Upper lobe of left lung (tissue), 6 donors: ENCODE data around the gene DDX10. TPM values are rescaled to one million over a fixed set of nuclear protein-coding genes. Genes with fewer than 3 reads are reported as not detected.
A peak's percentile ranks its signal among the peaks of the same experiment; 100 is the strongest.

Experiments used
- ATAC-seq, 2 donors: fragments of 200-7000 bp; cut with Tn5 transposase; one replicate each; pipeline ENCODE4 v1.9.1; 2022; ENCODE audit warnings: mild to moderate bottlenecking in 2 of 2, moderate library complexity in 2 of 2; ENCODE audit not compliant: low FRiP score in 2 of 2
- DNase-seq, 2 donors: peaks; one replicate each; pipeline ENCODE4 v3.0.0-alpha.2; 2019 to 2020
- H3K27ac ChIP-seq, 4 donors: fragments of 200-600 bp; sonication (generic); one replicate each; pipeline ENCODE4 v1.5.1; 2016 to 2019
- H3K27me3 ChIP-seq, 4 donors: fragments of 200-600 bp; sonication (generic); one replicate each; pipeline ENCODE4 v1.5.1; 2017 to 2019
- H3K36me3 ChIP-seq, 4 donors: fragments of 200-600 bp; sonication (generic); one replicate each; pipeline ENCODE4 v1.5.1; 2016 to 2019
- H3K4me1 ChIP-seq, 4 donors: fragments of 200-600 bp; sonication (generic); one replicate each; pipeline ENCODE4 v1.5.1; 2018 to 2019
- H3K4me3 ChIP-seq, 4 donors: fragments of 200-600 bp; sonication (generic); one replicate each; pipeline ENCODE4 v1.5.1; 2017 to 2019; ENCODE audit warnings: mild to moderate bottlenecking in 2 of 4, moderate library complexity in 1 of 4
- H3K9me3 ChIP-seq, 4 donors: fragments of 200-600 bp; sonication (generic); one replicate each; pipeline ENCODE4 v1.5.1; 2018 to 2019
- EP300 ChIP-seq, 4 donors: sonication (generic); formaldehyde crosslinking; IDR thresholded peaks; one replicate each; pipeline ENCODE4 v1.5.1; 2017; ENCODE audit warnings: antibody characterized with exemption in 4 of 4, control low read depth in 2 of 4
- POLR2A ChIP-seq, 4 donors: fragments of 450-650 bp; IDR thresholded peaks; one replicate each; pipeline ENCODE4 v1.5.1; 2016 to 2017; ENCODE audit warnings: antibody characterized with exemption in 4 of 4, mild to moderate bottlenecking in 2 of 4
- POLR2AphosphoS5 ChIP-seq, 2 donors: sonication (generic); formaldehyde crosslinking; IDR thresholded peaks; one replicate each; pipeline ENCODE4 v1.5.1; 2017; ENCODE audit warnings: antibody characterized with exemption in 2 of 2
- WGBS, 2 donors: methylation state at CpG; one replicate each; pipeline ENCODE4 v1.1.5; 2017 to 2018; 5-methylcytosine and 5-hydroxymethylcytosine counted together
- total RNA-seq, 6 donors: library from RNA; depleted of rRNA in 4 of 6; stranded (reverse); fragments of >200 nt in 4 of 6; gene quantifications; one replicate each; pipeline versions ENCODE4 v1.1.0 to v1.2.1, GENCODE V29; 2016 to 2021
- TF ChIP-seq, protein P1 (sequence below), 6 experiments: fragments of 450-650 bp in 4 of 6; fragments of 200-600 bp in 2 of 6; sonication (generic) in 2 of 6; IDR thresholded peaks; one replicate each; pipeline ENCODE4 v1.5.1; 2016 to 2019; ENCODE audit warnings: antibody characterized with exemption in 6 of 6
- donor health status: DM: no; HTN: no; CAD: no; lungs with moderate emphysema.
- donor health status: DM: no; HTN: yes; CAD: no; lungs with severe emphysema.

DDX10 gene
- total RNA-seq, 6 donors from 2014 or later = 9.0 to 25.2 (median 17.4) TPM

DNA sequence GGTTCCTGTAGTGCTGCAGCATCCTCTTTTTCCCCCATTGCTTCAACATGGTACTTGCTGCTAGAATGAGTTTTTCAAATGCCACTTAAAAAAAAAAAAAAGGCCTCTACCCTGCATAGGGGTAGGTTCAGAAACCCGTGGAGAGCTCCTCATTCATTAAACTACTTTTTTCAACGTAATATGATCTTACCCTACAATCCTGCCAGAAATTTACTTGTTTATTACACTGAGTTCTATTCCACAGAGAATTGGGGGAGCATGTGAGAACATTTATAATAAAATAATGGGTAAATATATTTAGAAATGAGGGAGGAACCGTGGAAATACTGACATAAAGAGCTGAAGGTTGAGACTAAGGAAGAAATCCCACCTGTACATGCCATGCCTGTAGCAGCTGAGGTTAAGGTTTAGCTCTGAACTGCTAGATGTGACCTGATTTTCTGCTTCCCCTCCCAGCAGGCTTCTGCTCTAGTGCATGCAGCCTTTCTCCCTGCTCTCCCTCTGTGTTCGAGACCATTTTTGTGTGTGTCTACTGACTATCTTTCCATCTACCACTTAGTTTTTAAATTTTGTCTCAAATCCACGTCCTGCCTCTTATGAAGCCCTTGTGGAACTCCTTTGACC lies 225.7 kb downstream of the DDX10 start:
- peaks cover 0 to 3% (median under 1%) of the 10 kb centered on the region in 4 donors for H3K4me1 ChIP-seq
- H3K4me3 ChIP-seq = no peak overlapping the region
- H3K36me3 ChIP-seq = no peaks in the 10 kb centered on the region
- DNase-seq (no peak), ATAC-seq (no peak)
- no peaks in the 10 kb centered on the region for H3K9me3 ChIP-seq
- WGBS, 2 donors = 81 to 89% methylated on average over 5 of the region's 5 CpGs
- TF ChIP-seq, protein P1, sequence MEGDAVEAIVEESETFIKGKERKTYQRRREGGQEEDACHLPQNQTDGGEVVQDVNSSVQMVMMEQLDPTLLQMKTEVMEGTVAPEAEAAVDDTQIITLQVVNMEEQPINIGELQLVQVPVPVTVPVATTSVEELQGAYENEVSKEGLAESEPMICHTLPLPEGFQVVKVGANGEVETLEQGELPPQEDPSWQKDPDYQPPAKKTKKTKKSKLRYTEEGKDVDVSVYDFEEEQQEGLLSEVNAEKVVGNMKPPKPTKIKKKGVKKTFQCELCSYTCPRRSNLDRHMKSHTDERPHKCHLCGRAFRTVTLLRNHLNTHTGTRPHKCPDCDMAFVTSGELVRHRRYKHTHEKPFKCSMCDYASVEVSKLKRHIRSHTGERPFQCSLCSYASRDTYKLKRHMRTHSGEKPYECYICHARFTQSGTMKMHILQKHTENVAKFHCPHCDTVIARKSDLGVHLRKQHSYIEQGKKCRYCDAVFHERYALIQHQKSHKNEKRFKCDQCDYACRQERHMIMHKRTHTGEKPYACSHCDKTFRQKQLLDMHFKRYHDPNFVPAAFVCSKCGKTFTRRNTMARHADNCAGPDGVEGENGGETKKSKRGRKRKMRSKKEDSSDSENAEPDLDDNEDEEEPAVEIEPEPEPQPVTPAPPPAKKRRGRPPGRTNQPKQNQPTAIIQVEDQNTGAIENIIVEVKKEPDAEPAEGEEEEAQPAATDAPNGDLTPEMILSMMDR (IDR thresholded peaks at IDR 0.05) = no peak
- TF ChIP-seq POLR2AphosphoS5 (IDR thresholded peaks at IDR 0.05) (no peak), EP300 (IDR thresholded peaks at IDR 0.05) (no peak), POLR2A (IDR thresholded peaks at IDR 0.05) (no peak)
- H3K27ac ChIP-seq = no peak overlapping the region
- H3K27me3 ChIP-seq = no peaks in the 10 kb centered on the region

GRCh38 chr11:108891143-108891542 lies 226.3 kb downstream of the DDX10 start:
- H3K36me3 ChIP-seq = no peaks in the 10 kb centered on the region
- H3K27ac ChIP-seq = no peak overlapping the region
- H3K4me3 ChIP-seq = no peak overlapping the region
- TF ChIP-seq POLR2A (IDR thresholded peaks at IDR 0.05) (no peak), EP300 (IDR thresholded peaks at IDR 0.05) (no peak), POLR2AphosphoS5 (IDR thresholded peaks at IDR 0.05) (no peak)
- TF ChIP-seq, protein P1 (IDR thresholded peaks at IDR 0.05) = no peak
- H3K4me1 ChIP-seq = peaks cover 0 to 9% (median 2%) of the 10 kb centered on the region in 4 donors
- 87 to 98% methylated on average over 2 of the region's 2 CpGs for WGBS, 2 donors
- ATAC-seq (no peak), DNase-seq (no peak)
- no peaks in the 10 kb centered on the region for H3K27me3 ChIP-seq
- H3K9me3 ChIP-seq = no peaks in the 10 kb centered on the region

- TF ChIP-seq EP300 (IDR thresholded peaks at IDR 0.05) = no peak
- Histone ChIP-seq H3K27ac (no peak overlapping the region), H3K36me3 (no peaks in the 10 kb centered on the region), H3K27me3 (no peaks in the 10 kb centered on the region), H3K4me3 (no peak overlapping the region), H3K4me1 (peaks cover 0 to 11% (median 2%) of the 10 kb centered on the region in 4 donors), H3K9me3 (no peaks in the 10 kb centered on the region)
- DNase-seq (no peak), ATAC-seq (no peak)
- WGBS, 2 donors = 94% methylated on average over 7 of the region's 7 CpGs
These were observed 227.1 kb downstream of the DDX10 start for GRCh38 chr11:108891909-108892511.

- Histone ChIP-seq H3K4me1 (peaks cover 0 to 11% (median 2%) of the 10 kb centered on the region in 4 donors), H3K4me3 (no peak overlapping the region), H3K9me3 (no peaks in the 10 kb centered on the region), H3K27me3 (no peaks in the 10 kb centered on the region), H3K27ac (peak overlapping the region in 1 of 4 donors; percentile 42), H3K36me3 (no peaks in the 10 kb centered on the region)
- WGBS, 2 donors = 37 to 39% methylated on average over 8 of the region's 8 CpGs
- DNase-seq (no peak), ATAC-seq (no peak)
- TF ChIP-seq EP300 (IDR thresholded peaks at IDR 0.05) = no peak
- TF ChIP-seq, protein P1 (IDR thresholded peaks at IDR 0.05) = no peak
- no peak for TF ChIP-seq POLR2AphosphoS5 (IDR thresholded peaks at IDR 0.05)
- no peak for TF ChIP-seq POLR2A (IDR thresholded peaks at IDR 0.05)
These were observed 231.0 kb downstream of the DDX10 start for GRCh38 chr11:108895579-108896480.

GRCh38 chr11:108897071-108897481 lies 232.2 kb downstream of the DDX10 start:
- H3K9me3 ChIP-seq = no peaks in the 10 kb centered on the region
- H3K27ac ChIP-seq = no peak overlapping the region
- TF ChIP-seq EP300 (IDR thresholded peaks at IDR 0.05) (no peak), POLR2A (IDR thresholded peaks at IDR 0.05) (no peak), POLR2AphosphoS5 (IDR thresholded peaks at IDR 0.05) (no peak)
- TF ChIP-seq, protein P1 (IDR thresholded peaks at IDR 0.05) = no peak
- no peaks in the 10 kb centered on the region for H3K27me3 ChIP-seq
- no peak overlapping the region for H3K4me3 ChIP-seq
- WGBS, 2 donors = 95 to 97% methylated on average over 1 of the region's 1 CpG
- H3K36me3 ChIP-seq = no peaks in the 10 kb centered on the region
- DNase-seq (no peak), ATAC-seq (no peak)
- H3K4me1 ChIP-seq = peaks cover 0 to 11% (median 2%) of the 10 kb centered on the region in 4 donors
